Lower leg skin (tissue), 4 donors: Measurements from ENCODE around the gene RAD18. TPM values are rescaled to one million over a fixed set of nuclear protein-coding genes. Genes with fewer than 3 reads are reported as not detected.

ENCODE experiments used
- DNase-seq, 2 donors: peaks; one replicate each; pipeline ENCODE4 v3.0.0-alpha.2; 2019; ENCODE audit warnings: low spot score in 2 of 2
- H3K4me3 ChIP-seq: fragments of 200-600 bp; sonication (generic); 2 replicates; pipeline ENCODE4 v1.5.1; 2017; ENCODE audit warnings: mild to moderate bottlenecking, low read depth; ENCODE audit not compliant: poor library complexity, severe bottlenecking
- POLR2A ChIP-seq, 2 donors: fragments of 450-650 bp; IDR thresholded peaks; one replicate each; pipeline ENCODE4 v1.6.1; 2016 to 2017; ENCODE audit warnings: antibody characterized with exemption in 2 of 2, mild to moderate bottlenecking in 1 of 2, moderate library complexity in 1 of 2
- WGBS, 2 donors: methylation state at CpG; one replicate each; pipeline ENCODE4 v1.1.5; 2018; 5-methylcytosine and 5-hydroxymethylcytosine counted together
- intact Hi-C: fragments of 100-400 bp; cut with DNase I; formaldehyde crosslinking; loops from one replicate; pipeline ENCODE4 v1.15.0; 2023; ENCODE audit warnings: low total_unique reads
- total RNA-seq, 4 donors: library from RNA; depleted of rRNA; stranded (reverse); fragments of >200 nt; gene quantifications; one replicate each; pipeline ENCODE4 v1.1.0, GENCODE V29; 2016
- TF ChIP-seq, protein P1 (sequence below), 3 donors: fragments of 450-650 bp; IDR thresholded peaks; one replicate each; pipeline ENCODE4 v1.5.1; 2016; ENCODE audit warnings: antibody characterized with exemption in 3 of 3, mild to moderate bottlenecking in 3 of 3, moderate library complexity in 2 of 3

Gene RAD18
- total RNA-seq, 4 donors from 2014 or later = 6.5 to 14.7 (median 9.2) TPM

DNA sequence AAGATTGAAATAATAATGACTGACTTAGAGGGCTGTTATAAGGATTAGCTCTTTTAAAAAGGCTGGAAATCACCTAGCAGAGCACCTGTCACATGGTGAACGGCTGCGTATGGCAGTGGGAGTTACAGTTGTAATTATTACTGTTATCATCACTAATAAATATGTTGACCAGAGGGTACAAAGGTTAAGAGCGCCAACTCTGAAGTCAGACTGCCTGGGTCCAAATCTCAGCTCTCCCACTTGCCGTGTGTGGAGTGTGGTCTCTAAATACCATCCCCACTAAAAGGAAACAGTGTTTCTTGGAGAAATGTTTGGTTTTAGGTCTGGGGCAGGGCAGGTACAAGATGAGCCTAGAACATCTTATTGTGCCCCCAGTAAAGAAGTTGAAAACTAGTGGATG is 6.0 kb upstream of the RAD18 start:
- no peak for TF ChIP-seq POLR2A (IDR thresholded peaks at IDR 0.05)
- TF ChIP-seq, protein P1, sequence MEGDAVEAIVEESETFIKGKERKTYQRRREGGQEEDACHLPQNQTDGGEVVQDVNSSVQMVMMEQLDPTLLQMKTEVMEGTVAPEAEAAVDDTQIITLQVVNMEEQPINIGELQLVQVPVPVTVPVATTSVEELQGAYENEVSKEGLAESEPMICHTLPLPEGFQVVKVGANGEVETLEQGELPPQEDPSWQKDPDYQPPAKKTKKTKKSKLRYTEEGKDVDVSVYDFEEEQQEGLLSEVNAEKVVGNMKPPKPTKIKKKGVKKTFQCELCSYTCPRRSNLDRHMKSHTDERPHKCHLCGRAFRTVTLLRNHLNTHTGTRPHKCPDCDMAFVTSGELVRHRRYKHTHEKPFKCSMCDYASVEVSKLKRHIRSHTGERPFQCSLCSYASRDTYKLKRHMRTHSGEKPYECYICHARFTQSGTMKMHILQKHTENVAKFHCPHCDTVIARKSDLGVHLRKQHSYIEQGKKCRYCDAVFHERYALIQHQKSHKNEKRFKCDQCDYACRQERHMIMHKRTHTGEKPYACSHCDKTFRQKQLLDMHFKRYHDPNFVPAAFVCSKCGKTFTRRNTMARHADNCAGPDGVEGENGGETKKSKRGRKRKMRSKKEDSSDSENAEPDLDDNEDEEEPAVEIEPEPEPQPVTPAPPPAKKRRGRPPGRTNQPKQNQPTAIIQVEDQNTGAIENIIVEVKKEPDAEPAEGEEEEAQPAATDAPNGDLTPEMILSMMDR (IDR thresholded peaks at IDR 0.05) = no peak
- DNase-seq = no peak
- intact Hi-C loops = no loop called here
- no peak overlapping the region for H3K4me3 ChIP-seq
- WGBS, 2 donors = 63 to 71% methylated on average over 4 of the region's 4 CpGs

DNA sequence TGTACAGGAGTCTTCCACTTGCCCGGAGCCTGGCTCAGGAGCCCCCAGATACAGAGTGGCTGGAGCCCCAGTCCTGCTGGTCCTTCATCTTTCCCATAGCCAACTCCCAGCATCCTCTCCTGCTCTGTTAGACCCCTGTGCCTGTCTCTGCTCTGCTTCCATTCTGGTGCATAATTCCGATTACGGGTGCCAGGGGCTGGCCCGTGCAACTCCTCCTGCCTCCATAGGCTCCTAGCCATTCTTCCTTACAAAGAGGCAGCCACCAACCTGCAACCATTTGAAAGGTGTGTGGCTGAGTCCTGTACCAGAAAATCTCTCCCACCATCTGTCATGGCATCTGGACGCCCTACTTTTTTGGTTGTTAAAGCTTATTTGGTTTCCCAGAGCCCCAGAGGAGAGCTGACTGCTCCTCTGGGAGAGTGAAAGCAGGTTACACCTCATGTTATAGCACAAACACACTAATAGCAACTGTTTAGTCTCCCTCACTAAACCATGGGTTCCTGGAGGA is 5.2 kb upstream of the RAD18 start:
- intact Hi-C loops = no loop called here
- 75 to 80% methylated on average over 5 of the region's 5 CpGs for WGBS, 2 donors

DNA sequence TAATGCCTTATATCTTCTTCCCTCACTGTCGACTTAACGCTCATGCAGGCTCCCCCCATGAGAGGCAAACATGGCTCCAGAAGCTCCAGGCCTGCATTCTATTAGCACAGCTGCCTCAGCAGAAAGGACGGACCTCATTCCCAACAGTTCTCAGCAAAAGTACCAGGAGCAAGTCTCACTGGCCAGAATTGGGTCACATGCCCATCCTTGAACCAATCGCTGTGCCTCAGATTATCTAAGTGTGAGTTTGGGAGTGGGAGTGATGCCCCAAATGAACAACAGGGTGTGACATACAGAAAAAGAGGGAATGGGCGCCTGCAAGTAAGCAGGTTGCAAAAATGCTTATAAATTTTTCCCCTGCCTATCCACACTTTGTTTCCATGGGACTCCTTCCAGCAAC is 4.3 kb upstream of the RAD18 start:
- TF ChIP-seq, protein P1 (IDR thresholded peaks at IDR 0.05) = no peak
- no peak for TF ChIP-seq POLR2A (IDR thresholded peaks at IDR 0.05)
- 72 to 85% methylated on average over 5 of the region's 5 CpGs for WGBS, 2 donors
- intact Hi-C loops = no loop called here
- no peak overlapping the region for H3K4me3 ChIP-seq
- DNase-seq = no peak

More for the DNA sequence above, 5.2 kb upstream of the RAD18 start:
- TF ChIP-seq POLR2A (IDR thresholded peaks at IDR 0.05) = no peak
- TF ChIP-seq, protein P1 (IDR thresholded peaks at IDR 0.05) = no peak
- DNase-seq = no peak
- H3K4me3 ChIP-seq = no peak overlapping the region

DNA sequence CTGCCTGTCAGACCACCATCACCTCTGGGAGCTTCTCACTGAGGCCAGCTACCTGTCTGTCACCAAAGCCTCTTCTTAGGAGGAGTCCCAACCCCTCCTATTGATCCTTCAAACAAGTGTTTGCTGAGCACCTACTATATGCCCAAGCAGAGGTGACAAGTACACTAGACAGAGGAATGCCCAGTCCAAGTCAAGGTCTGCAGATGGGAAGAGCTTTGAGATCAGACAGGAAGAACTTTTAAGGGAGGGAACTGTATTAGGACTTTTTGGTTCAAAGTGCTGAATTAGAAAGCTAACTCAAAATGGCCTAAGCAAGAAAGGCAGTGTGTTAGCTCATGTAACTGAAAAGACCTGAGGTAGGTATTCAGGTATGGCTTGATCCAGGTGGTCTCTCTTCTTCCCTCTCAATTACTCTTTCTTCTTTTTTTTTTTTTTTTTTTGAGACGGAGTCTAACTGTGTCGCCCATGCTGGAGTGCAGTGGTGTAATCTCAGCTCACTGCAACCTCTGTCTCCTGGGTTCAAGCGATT is 3.6 kb upstream of the RAD18 start:
- intact Hi-C loops = no loop called here
- TF ChIP-seq, protein P1 (IDR thresholded peaks at IDR 0.05) = no peak
- TF ChIP-seq POLR2A (IDR thresholded peaks at IDR 0.05) = no peak
- no peak for DNase-seq
- H3K4me3 ChIP-seq = no peak overlapping the region
- WGBS, 2 donors = 50 to 62% methylated on average over 2 to 3 of the region's 3 CpGs

DNA sequence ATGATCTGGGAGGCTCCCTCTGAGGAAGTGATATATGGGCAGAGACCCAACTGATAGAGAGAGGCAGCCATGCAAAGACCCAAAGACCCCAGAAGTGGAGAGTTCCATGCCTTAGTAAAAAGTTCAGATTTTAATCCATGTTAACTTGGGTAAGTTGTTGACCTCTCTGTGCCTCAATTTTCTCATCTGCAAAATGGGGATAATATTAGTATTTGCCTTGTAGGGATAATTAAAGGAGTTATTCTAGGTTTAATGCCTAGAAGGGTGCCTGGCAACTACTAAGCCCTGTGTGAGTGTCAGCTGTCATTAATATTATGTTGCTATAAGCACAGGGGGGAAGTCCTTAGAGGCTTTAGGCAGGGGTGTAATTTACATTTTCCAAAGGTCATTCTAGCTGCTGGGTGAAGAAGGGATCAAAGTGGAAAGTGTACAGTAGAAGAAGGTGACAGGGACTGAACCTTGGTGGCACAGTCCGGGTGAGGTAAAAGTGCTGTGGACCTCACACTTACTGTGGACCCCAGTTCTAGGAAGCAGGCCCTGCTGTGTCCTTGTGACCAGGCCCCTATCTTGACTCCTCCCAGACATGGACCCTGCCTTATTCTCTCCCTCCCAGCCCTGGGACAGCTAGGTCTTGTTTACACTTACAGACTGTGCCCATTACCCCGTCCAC is 3.0 kb upstream of the RAD18 start:
- no peak overlapping the region for H3K4me3 ChIP-seq
- WGBS, 2 donors = 86 to 95% methylated on average over 2 of the region's 2 CpGs
- no peak for DNase-seq
- TF ChIP-seq, protein P1 (IDR thresholded peaks at IDR 0.05) = no peak
- TF ChIP-seq POLR2A (IDR thresholded peaks at IDR 0.05) = no peak
- intact Hi-C loops = no loop called here
